ES-I3 (cell line): ENCODE data around the gene NEK1.
A peak's percentile ranks its signal among the peaks of the same experiment; 100 is the strongest.

Experiments
- H3K36me3 ChIP-seq: 2 replicates; pipeline ENCODE4 v1.6.1; 2013; ENCODE audit warnings: mild to moderate bottlenecking, low read length, control low read depth, moderate library complexity; ENCODE audit not compliant: insufficient read depth
- H3K4me1 ChIP-seq: 2 replicates; pipeline ENCODE4 v1.6.1; 2013; ENCODE audit warnings: mild to moderate bottlenecking, control low read depth, low read length; ENCODE audit not compliant: insufficient read depth
- H3K9ac ChIP-seq: 2 replicates; pipeline ENCODE4 v1.6.1; 2013; ENCODE audit warnings: low read depth, mild to moderate bottlenecking, low read length, moderate library complexity
- H3K9me3 ChIP-seq: 2 replicates; pipeline ENCODE4 v1.6.1; 2013; ENCODE audit warnings: mild to moderate bottlenecking, low read length, moderate library complexity; ENCODE audit not compliant: control insufficient read depth, insufficient read depth

NEK1 gene

GRCh38 chr4:169611991-169612870 is at the start of gene NEK1:
TSS of gene NEK1 (minus strand) at chr4:169612583. CDS start at chr4:169602630, 9,953 bp downstream.
- Histone ChIP-seq H3K4me1 (no peaks in the 10 kb centered on the region; the same call in 1 of the 2 replicates), H3K9me3 (no peaks in the 10 kb centered on the region), H3K36me3 (no peaks in the 10 kb centered on the region), H3K9ac (peak within 1 kb of the TSS; percentile 81)

GRCh38 chr4:169661761-169662160 is 49.4 kb upstream of the NEK1 start:
- H3K36me3 ChIP-seq: no peaks in the 10 kb centered on the region
- H3K9me3 ChIP-seq: 0 out of 2 replicates have a peak, but pooled peaks cover 7% of the 10 kb centered on the region
- peaks cover 4% of the 10 kb centered on the region; the same call in 1 of the 2 replicates for H3K4me1 ChIP-seq
- H3K9ac ChIP-seq: no peak overlapping the region

GRCh38 chr4:169660929-169661328 is 48.5 kb upstream of the NEK1 start:
- Histone ChIP-seq H3K9ac (peak overlapping the region; percentile 49; the same call in 1 of the 2 replicates), H3K9me3 (no peaks in the 10 kb centered on the region), H3K36me3 (no peaks in the 10 kb centered on the region), H3K4me1 (peaks cover 4% of the 10 kb centered on the region; the same call in 1 of the 2 replicates)

GRCh38 chr4:169659716-169660670 is 47.6 kb upstream of the NEK1 start:
- Histone ChIP-seq H3K9ac (peak overlapping the region; percentile 49), H3K9me3 (no peaks in the 10 kb centered on the region), H3K36me3 (no peaks in the 10 kb centered on the region), H3K4me1 (peaks cover 4% of the 10 kb centered on the region; the same call in 1 of the 2 replicates)

GRCh38 chr4:169658975-169659715 is 46.8 kb upstream of the NEK1 start:
- H3K36me3 ChIP-seq: no peaks in the 10 kb centered on the region
- no peak overlapping the region for H3K9ac ChIP-seq
- H3K9me3 ChIP-seq: no peaks in the 10 kb centered on the region
- H3K4me1 ChIP-seq: peaks cover 4% of the 10 kb centered on the region; the same call in 1 of the 2 replicates

GRCh38 chr4:169658196-169658595 is 45.8 kb upstream of the NEK1 start:
- H3K9me3 ChIP-seq: no peaks in the 10 kb centered on the region
- H3K36me3 ChIP-seq: no peaks in the 10 kb centered on the region
- peaks cover 4% of the 10 kb centered on the region; the same call in 1 of the 2 replicates for H3K4me1 ChIP-seq
- no peak overlapping the region for H3K9ac ChIP-seq

GRCh38 chr4:169657470-169658107 is 45.2 kb upstream of the NEK1 start:
- peaks cover 4% of the 10 kb centered on the region; the same call in 1 of the 2 replicates for H3K4me1 ChIP-seq
- no peaks in the 10 kb centered on the region for H3K36me3 ChIP-seq
- H3K9ac ChIP-seq: no peak overlapping the region
- no peaks in the 10 kb centered on the region for H3K9me3 ChIP-seq

- no peaks in the 10 kb centered on the region for H3K9me3 ChIP-seq
- H3K36me3 ChIP-seq: no peaks in the 10 kb centered on the region
- peaks cover 4% of the 10 kb centered on the region; the same call in 1 of the 2 replicates for H3K4me1 ChIP-seq
- no peak overlapping the region for H3K9ac ChIP-seq
Observed at GRCh38 chr4:169655401-169655800, 43.0 kb upstream of the NEK1 start.

GRCh38 chr4:169652535-169652934 is 40.2 kb upstream of the NEK1 start:
- H3K9ac ChIP-seq: no peak overlapping the region
- H3K36me3 ChIP-seq: no peaks in the 10 kb centered on the region
- H3K4me1 ChIP-seq: no peaks in the 10 kb centered on the region
- no peaks in the 10 kb centered on the region for H3K9me3 ChIP-seq

GRCh38 chr4:169650227-169650936 is 38.0 kb upstream of the NEK1 start:
- Histone ChIP-seq H3K9ac (no peak overlapping the region), H3K9me3 (no peaks in the 10 kb centered on the region)

GRCh38 chr4:169649545-169650226 is 37.3 kb upstream of the NEK1 start:
- no peaks in the 10 kb centered on the region for H3K9me3 ChIP-seq
- no peaks in the 10 kb centered on the region for H3K36me3 ChIP-seq
- no peaks in the 10 kb centered on the region for H3K4me1 ChIP-seq
- no peak overlapping the region for H3K9ac ChIP-seq

More at GRCh38 chr4:169650227-169650936, 38.0 kb upstream of the NEK1 start:
- H3K4me1 ChIP-seq: no peaks in the 10 kb centered on the region
- no peaks in the 10 kb centered on the region for H3K36me3 ChIP-seq

- Histone ChIP-seq H3K9me3 (no peaks in the 10 kb centered on the region), H3K9ac (no peak overlapping the region), H3K4me1 (no peaks in the 10 kb centered on the region), H3K36me3 (no peaks in the 10 kb centered on the region; the same call in 1 of the 2 replicates)
Observed at GRCh38 chr4:169645627-169646026, 33.2 kb upstream of the NEK1 start.
